HG03135 (cell line): ENCODE data around the gene RNF227.

Source experiments
- ATAC-seq: cut with Tn5 transposase; IDR thresholded peaks from one replicate; pipeline ENCODE4 v1.9.1; 2021; ENCODE audit warnings: mild to moderate bottlenecking, moderate library complexity; ENCODE audit not compliant: unreplicated experiment

Gene RNF227

GRCh38 chr17:7930841-7931631 lies 14.9 kb upstream of the RNF227 start:
- ATAC-seq, result no peak

GRCh38 chr17:7929158-7930023 lies 13.3 kb upstream of the RNF227 start, which contains the start of gene KCNAB3:
Gene KCNAB3, minus strand, starts transcription at chr17:7929856. Its CDS starts 421 bp downstream, at chr17:7929435.
- ATAC-seq, result no peak

- ATAC-seq, result no peak
Observed at GRCh38 chr17:7927596-7927995, 11.5 kb upstream of the RNF227 start.

GRCh38 chr17:7922845-7923628 lies 6.9 kb upstream of the RNF227 start:
- ATAC-seq, result no peak

- no peak for ATAC-seq
Observed at GRCh38 chr17:7922269-7922844, 6.3 kb upstream of the RNF227 start.

- ATAC-seq, result no peak
Observed at GRCh38 chr17:7916808-7917207, 719 bp upstream of the RNF227 start.

GRCh38 chr17:7916385-7916682 lies 245 bp upstream of the RNF227 start:
- ATAC-seq, result no peak

GRCh38 chr17:7915179-7915610 lies 894 bp downstream of the RNF227 start:
- ATAC-seq, result peak; percentile 29

GRCh38 chr17:7912927-7913524 lies 3.1 kb downstream of the RNF227 start:
- no peak for ATAC-seq

- no peak for ATAC-seq
Observed at GRCh38 chr17:7911116-7911515, 5.0 kb downstream of the RNF227 start.

- ATAC-seq, result no peak
Observed at GRCh38 chr17:7910711-7911110, 5.4 kb downstream of the RNF227 start.

- ATAC-seq, result no peak
Observed at GRCh38 chr17:7910281-7910680, 5.8 kb downstream of the RNF227 start.

- no peak for ATAC-seq
Observed at GRCh38 chr17:7909089-7909488, 7.0 kb downstream of the RNF227 start.

GRCh38 chr17:7903154-7904103 lies 12.7 kb downstream of the RNF227 start:
- ATAC-seq, result no peak

- ATAC-seq, result no peak
Observed at GRCh38 chr17:7897773-7898172, 18.3 kb downstream of the RNF227 start.

GRCh38 chr17:7897090-7897489 lies 19.0 kb downstream of the RNF227 start:
- ATAC-seq, result no peak

GRCh38 chr17:7894866-7895265 lies 21.2 kb downstream of the RNF227 start:
- no peak for ATAC-seq

GRCh38 chr17:7894226-7894625 lies 21.9 kb downstream of the RNF227 start:
- no peak for ATAC-seq

GRCh38 chr17:7893187-7893880 lies 22.8 kb downstream of the RNF227 start:
- no peak for ATAC-seq
